Measurements from ENCODE around the gene LNPEP.

- TF ChIP-seq, protein P1, sequence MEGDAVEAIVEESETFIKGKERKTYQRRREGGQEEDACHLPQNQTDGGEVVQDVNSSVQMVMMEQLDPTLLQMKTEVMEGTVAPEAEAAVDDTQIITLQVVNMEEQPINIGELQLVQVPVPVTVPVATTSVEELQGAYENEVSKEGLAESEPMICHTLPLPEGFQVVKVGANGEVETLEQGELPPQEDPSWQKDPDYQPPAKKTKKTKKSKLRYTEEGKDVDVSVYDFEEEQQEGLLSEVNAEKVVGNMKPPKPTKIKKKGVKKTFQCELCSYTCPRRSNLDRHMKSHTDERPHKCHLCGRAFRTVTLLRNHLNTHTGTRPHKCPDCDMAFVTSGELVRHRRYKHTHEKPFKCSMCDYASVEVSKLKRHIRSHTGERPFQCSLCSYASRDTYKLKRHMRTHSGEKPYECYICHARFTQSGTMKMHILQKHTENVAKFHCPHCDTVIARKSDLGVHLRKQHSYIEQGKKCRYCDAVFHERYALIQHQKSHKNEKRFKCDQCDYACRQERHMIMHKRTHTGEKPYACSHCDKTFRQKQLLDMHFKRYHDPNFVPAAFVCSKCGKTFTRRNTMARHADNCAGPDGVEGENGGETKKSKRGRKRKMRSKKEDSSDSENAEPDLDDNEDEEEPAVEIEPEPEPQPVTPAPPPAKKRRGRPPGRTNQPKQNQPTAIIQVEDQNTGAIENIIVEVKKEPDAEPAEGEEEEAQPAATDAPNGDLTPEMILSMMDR (IDR thresholded peaks at IDR 0.05): no peak
- no peak for TF ChIP-seq POLR2A (IDR thresholded peaks at IDR 0.05)
Measured at GRCh38 chr5:96904054-96904931, 31.6 kb upstream of the LNPEP start.
